IPS-18a (cell line): ENCODE results near the gene PPP4R1.

ENCODE experiments used
- H3K27ac ChIP-seq: one replicate; pipeline ENCODE4 v1.5.1; 2013; ENCODE audit warnings: low read length
- H3K27me3 ChIP-seq: one replicate; pipeline ENCODE4 v1.6.1; 2013; ENCODE audit warnings: mild to moderate bottlenecking, low read length; ENCODE audit not compliant: control insufficient read depth, insufficient read depth
- H3K36me3 ChIP-seq: one replicate; pipeline ENCODE4 v1.6.1; 2013; ENCODE audit warnings: low read depth, low read length; ENCODE audit not compliant: control insufficient read depth
- H3K4me1 ChIP-seq: one replicate; pipeline ENCODE4 v1.6.1; 2013; ENCODE audit warnings: low read depth, low read length; ENCODE audit not compliant: control insufficient read depth
- H3K4me3 ChIP-seq: one replicate; pipeline ENCODE4 v1.5.1; 2013; ENCODE audit warnings: low read length
- H3K9ac ChIP-seq: one replicate; pipeline ENCODE4 v1.6.1; 2013; ENCODE audit warnings: mild to moderate bottlenecking, low read length, moderate library complexity
- H3K9me3 ChIP-seq: one replicate; pipeline ENCODE4 v1.6.1; 2013; ENCODE audit warnings: low read depth, low read length; ENCODE audit not compliant: control insufficient read depth

PPP4R1 gene

GRCh38 chr18:9627642-9628041, 13.3 kb upstream of the PPP4R1 start:
- H3K4me1 ChIP-seq = peaks cover 8% of the 10 kb centered on the region
- H3K27me3 ChIP-seq = no peaks in the 10 kb centered on the region
- H3K27ac ChIP-seq = no peak overlapping the region
- no peak overlapping the region for H3K9ac ChIP-seq
- H3K36me3 ChIP-seq = no peaks in the 10 kb centered on the region
- no peaks in the 10 kb centered on the region for H3K9me3 ChIP-seq
- no peak overlapping the region for H3K4me3 ChIP-seq

DNA sequence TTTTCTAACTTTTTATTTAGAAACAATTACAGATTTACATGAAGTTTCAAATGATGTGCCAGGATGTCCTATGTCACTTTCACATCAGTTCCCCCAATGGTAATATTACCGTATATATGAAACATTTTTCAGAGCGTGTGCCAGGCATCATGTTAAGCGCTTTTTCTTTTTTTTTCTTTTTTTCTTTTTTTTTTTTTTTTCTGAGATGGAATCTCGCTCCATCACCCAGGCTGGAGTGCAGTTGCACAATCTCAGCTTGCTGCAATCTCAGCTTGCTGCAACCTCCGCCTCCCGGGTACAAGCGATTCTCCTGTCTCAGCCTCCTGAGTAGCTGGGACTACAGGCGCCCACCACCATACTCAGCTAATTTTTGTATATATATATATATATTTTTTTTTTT, 5.6 kb upstream of the PPP4R1 start:
- Histone ChIP-seq H3K27me3 (no peaks in the 10 kb centered on the region), H3K4me3 (no peak overlapping the region), H3K9ac (no peak overlapping the region), H3K4me1 (peaks cover 14% of the 10 kb centered on the region), H3K36me3 (no peaks in the 10 kb centered on the region), H3K9me3 (no peaks in the 10 kb centered on the region), H3K27ac (no peak overlapping the region)

GRCh38 chr18:9619545-9619944, 5.2 kb upstream of the PPP4R1 start:
- Histone ChIP-seq H3K27ac (no peak overlapping the region), H3K4me3 (no peak overlapping the region), H3K9ac (no peak overlapping the region), H3K36me3 (no peaks in the 10 kb centered on the region), H3K4me1 (peaks cover 14% of the 10 kb centered on the region), H3K27me3 (no peaks in the 10 kb centered on the region), H3K9me3 (no peaks in the 10 kb centered on the region)

- no peak overlapping the region for H3K27ac ChIP-seq
- H3K9ac ChIP-seq = no peak overlapping the region
- H3K4me3 ChIP-seq = no peak overlapping the region
- H3K27me3 ChIP-seq = no peaks in the 10 kb centered on the region
- no peaks in the 10 kb centered on the region for H3K9me3 ChIP-seq
- no peaks in the 10 kb centered on the region for H3K36me3 ChIP-seq
- H3K4me1 ChIP-seq = peaks cover 14% of the 10 kb centered on the region
These were observed 4.7 kb upstream of the PPP4R1 start for GRCh38 chr18:9619056-9619455.

GRCh38 chr18:9617006-9617542, 2.7 kb upstream of the PPP4R1 start:
- Histone ChIP-seq H3K9ac (no peak overlapping the region), H3K4me3 (no peak overlapping the region), H3K36me3 (no peaks in the 10 kb centered on the region), H3K4me1 (peaks cover 14% of the 10 kb centered on the region), H3K27ac (no peak overlapping the region), H3K27me3 (no peaks in the 10 kb centered on the region), H3K9me3 (no peaks in the 10 kb centered on the region)

DNA sequence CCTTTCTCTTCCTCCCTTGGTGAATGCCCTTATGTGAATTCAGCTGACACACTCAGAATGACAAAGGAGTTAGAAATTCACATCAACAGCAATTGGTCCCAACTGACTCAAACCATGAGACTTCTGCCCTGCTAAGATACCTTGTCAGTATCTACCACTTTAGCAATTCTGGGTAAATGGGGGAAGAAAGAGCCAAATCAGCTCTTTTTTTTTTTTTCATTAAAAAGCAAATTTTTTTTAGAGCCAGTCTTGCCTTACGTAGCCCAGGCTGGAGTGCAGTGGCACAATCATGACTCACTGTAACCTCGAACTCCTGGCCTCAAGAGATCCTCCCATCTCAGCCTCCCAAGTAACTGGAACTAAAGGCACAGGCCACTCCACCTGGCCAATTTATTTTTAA, 1.7 kb upstream of the PPP4R1 start:
- peaks cover 5% of the 10 kb centered on the region for H3K36me3 ChIP-seq
- no peaks in the 10 kb centered on the region for H3K27me3 ChIP-seq
- H3K9ac ChIP-seq = no peak overlapping the region
- H3K4me3 ChIP-seq = no peak overlapping the region
- no peaks in the 10 kb centered on the region for H3K9me3 ChIP-seq
- no peak overlapping the region for H3K27ac ChIP-seq
- H3K4me1 ChIP-seq = peaks cover 14% of the 10 kb centered on the region

- H3K9me3 ChIP-seq = no peaks in the 10 kb centered on the region
- peak overlapping the region; percentile 81 for H3K4me3 ChIP-seq
- H3K9ac ChIP-seq = peak overlapping the region; percentile 90
- peaks cover 8% of the 10 kb centered on the region for H3K36me3 ChIP-seq
- H3K27me3 ChIP-seq = no peaks in the 10 kb centered on the region
- peaks cover 14% of the 10 kb centered on the region for H3K4me1 ChIP-seq
- peak overlapping the region; percentile 88 for H3K27ac ChIP-seq
These were observed 980 bp upstream of the PPP4R1 start for GRCh38 chr18:9615280-9615797.

- no peaks in the 10 kb centered on the region for H3K27me3 ChIP-seq
- H3K9ac ChIP-seq = peak overlapping the region; percentile 71
- H3K36me3 ChIP-seq = peaks cover 8% of the 10 kb centered on the region
- peaks cover 14% of the 10 kb centered on the region for H3K4me1 ChIP-seq
- H3K27ac ChIP-seq = no peak overlapping the region
- no peaks in the 10 kb centered on the region for H3K9me3 ChIP-seq
- peak overlapping the region; percentile 75 for H3K4me3 ChIP-seq
These were observed 584 bp downstream of the PPP4R1 start for GRCh38 chr18:9613550-9614400.

DNA sequence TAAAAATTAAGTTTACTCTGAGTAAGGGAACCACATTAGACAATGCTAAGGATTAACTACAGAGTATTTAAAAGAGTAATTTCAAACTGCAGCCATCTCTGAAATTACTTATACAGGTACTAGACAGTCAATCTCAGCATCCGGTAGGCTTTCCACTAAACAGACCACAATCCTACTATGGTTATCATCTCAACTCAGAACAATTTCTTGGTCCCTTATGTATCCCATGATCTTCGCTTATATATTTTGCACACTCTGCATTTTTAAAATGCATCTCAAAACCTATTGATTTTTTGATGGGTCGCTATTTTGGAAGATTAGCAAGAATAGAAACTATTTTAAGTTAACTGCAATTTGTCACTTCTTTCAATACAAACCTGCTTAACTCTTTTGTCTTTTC, 1.4 kb downstream of the PPP4R1 start:
- Histone ChIP-seq H3K27ac (no peak overlapping the region), H3K9me3 (no peaks in the 10 kb centered on the region), H3K4me1 (peaks cover 14% of the 10 kb centered on the region), H3K9ac (peak overlapping the region; percentile 71), H3K36me3 (peaks cover 8% of the 10 kb centered on the region), H3K4me3 (peak overlapping the region; percentile 75), H3K27me3 (no peaks in the 10 kb centered on the region)

GRCh38 chr18:9612215-9612830, 2.0 kb downstream of the PPP4R1 start:
- Histone ChIP-seq H3K4me1 (peaks cover 14% of the 10 kb centered on the region), H3K9me3 (no peaks in the 10 kb centered on the region), H3K9ac (no peak overlapping the region), H3K36me3 (peaks cover 8% of the 10 kb centered on the region), H3K4me3 (peak overlapping the region; percentile 75), H3K27me3 (no peaks in the 10 kb centered on the region), H3K27ac (no peak overlapping the region)

GRCh38 chr18:9609190-9609589, 5.2 kb downstream of the PPP4R1 start:
- H3K4me3 ChIP-seq = no peak overlapping the region
- H3K27me3 ChIP-seq = no peaks in the 10 kb centered on the region
- H3K9me3 ChIP-seq = no peaks in the 10 kb centered on the region
- peaks cover 3% of the 10 kb centered on the region for H3K4me1 ChIP-seq
- H3K9ac ChIP-seq = no peak overlapping the region
- no peak overlapping the region for H3K27ac ChIP-seq
- peaks cover 8% of the 10 kb centered on the region for H3K36me3 ChIP-seq
